GM19455 (cell line): Measurements from ENCODE around the gene TSPEAR.

Experiments
- ATAC-seq: cut with Tn5 transposase; IDR thresholded peaks from one replicate; pipeline ENCODE4 v1.9.1; 2021; ENCODE audit not compliant: unreplicated experiment

Gene TSPEAR

GRCh38 chr21:44741921-44742320 is 30.5 kb upstream of the TSPEAR start:
- ATAC-seq = no peak

GRCh38 chr21:44740742-44741141 is 29.4 kb upstream of the TSPEAR start:
- no peak for ATAC-seq

DNA sequence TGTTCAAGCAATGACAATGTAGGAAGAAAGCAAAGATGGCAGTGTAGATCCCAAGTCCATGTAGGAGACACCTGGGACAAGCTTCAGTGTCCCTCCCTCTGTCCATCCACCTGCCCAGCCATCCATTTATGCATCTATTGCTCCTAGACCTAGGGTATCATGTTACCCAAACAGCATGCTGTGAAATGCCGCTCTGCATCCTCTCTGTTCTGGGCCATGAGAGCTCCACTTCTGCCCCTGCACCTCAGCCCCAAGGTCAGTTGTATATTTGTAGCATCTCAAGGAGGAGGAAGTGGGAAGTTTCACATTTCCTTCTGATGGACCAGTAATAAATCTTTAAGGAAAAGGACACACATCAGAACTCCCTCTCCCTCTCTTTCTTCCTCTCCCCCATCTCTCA is 27.9 kb upstream of the TSPEAR start:
- no peak for ATAC-seq

- no peak for ATAC-seq
Measured at GRCh38 chr21:44738621-44739020, 27.2 kb upstream of the TSPEAR start.

DNA sequence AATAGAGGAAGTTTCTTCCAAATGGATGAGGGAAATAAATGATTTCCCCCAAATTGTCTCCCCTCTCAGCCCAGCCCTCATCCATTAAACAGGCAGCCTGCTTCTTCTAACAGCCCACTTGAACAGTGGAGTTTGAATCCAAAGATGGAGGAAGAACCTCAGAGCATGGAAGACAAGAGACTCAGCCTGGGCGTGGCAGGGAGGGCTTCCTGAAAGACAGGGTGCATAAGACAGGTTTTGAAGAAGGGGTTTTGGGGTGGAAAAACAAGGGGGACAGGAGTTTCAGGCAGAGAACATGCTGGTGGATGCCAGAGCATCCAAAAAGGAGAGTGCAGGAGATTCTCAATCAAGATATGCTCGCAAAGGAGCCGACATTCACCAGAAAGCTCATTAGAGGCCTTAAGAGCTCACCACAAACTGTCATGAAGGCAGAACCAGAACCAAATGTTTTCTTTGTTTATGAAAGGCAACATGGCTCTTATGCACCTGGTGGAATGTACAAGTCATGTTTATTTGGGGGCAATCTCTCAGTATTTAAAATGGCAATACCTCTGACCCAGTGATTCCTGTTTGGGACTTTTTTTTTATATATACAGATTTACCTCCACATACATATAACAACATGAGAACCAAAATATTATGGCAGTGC is 26.5 kb upstream of the TSPEAR start:
- ATAC-seq = no peak

- no peak for ATAC-seq
Measured at GRCh38 chr21:44736291-44737004, 25.1 kb upstream of the TSPEAR start.

DNA sequence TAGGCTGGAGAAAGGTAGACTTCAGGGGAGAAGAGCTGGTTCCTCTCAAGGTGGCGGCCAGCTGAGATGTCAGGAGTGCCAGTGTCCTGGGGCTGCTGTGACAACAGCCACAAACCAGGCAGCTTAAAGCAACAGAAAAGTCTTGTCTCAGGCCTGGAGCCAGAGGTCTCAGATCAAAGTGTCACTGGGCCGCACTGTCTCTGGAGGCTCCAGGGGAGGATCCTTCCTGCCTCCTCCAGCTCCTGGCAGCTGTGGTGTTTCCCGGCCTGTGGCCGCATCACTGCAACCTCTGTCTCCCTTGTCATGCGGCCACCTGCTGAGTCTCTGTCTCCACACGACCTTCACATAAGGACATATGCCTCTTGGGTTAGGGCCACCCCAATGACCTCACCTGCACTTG is 24.4 kb upstream of the TSPEAR start:
- ATAC-seq = no peak

- no peak for ATAC-seq
Measured at GRCh38 chr21:44734841-44735240, 23.5 kb upstream of the TSPEAR start.

DNA sequence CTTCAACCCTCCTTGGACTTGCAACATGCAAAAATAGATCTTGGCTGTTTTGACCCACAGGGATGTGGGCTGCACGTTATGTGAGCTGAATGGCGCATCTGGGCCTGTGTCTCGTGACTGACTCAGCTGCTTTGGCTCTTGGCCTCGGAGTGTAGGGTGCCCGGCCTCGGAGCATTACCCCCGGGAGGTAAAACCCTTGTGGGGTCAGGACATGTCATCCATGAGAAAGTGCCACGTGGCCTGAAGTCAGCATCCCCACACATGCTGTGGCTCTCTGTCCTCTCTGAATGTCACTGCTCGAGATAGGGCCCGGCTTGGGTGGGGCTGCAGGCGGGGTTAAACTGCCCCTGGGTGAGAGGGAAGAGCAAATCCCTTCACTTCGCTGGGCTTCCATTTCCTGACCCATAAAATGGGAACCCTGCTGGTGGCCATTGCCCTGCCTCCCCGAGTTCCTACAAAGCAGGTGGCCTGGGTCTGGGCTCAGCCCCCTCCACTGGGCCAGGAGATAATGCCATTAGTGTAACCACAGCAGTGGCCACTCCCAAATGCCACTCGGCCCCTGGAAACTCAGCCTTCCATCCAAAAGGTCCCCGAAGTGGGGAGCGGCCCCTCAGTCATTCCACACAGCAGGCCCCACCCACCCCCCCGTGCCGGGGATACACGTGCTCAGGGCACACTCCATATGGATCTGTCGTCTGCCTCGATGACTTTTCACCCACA is 22.8 kb upstream of the TSPEAR start:
- no peak for ATAC-seq

- no peak for ATAC-seq
Measured at GRCh38 chr21:44732956-44733355, 21.6 kb upstream of the TSPEAR start.

DNA sequence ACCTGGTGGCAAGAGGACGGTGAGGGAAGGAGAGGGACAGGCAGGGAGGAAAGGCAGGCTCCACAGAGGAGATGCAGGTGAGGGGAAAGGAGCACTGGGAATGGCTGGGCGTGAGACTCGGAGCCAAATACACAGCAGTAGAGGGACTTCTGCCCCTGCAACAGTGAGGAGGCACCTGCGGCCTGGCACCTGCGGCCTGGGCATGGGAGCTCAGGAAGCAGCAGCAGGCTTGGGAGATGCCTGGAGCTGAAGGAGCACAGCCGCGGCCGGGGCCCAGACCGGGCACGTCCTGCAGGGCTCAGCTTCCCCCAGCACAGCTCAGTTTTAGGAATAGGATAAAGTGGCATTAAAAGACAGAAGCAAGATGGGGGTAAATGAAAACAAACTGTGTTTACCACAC is 20.9 kb upstream of the TSPEAR start:
- ATAC-seq = no peak

DNA sequence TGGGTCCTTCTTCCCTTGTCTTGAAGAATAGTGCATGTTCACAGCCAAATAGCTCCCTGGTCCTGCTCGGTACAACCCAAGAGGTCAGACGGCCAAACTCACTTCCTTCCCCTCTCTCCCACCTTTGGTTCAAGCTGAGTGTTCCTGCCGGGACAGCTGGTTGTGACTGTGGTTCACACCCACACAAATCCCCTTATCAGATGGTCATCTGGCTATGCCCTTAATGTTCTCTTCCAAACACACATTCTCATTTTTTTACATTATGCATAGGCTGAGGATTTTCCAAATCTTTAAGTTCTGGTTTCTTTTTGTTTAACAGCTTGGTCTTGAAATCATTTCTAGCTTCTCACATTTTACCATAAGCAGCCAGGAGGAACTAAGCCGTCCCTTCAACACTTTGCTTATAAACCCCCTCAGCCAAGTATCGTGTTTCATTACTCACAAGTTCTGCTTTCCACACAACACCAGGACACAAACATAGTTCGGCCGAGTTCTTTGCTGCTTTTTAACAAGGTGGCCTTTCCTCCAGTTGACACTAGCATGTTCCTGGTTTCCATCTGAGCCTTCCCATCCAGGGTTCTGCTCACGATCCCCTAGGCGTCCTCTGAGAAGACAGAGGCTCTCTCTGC is 19.7 kb upstream of the TSPEAR start:
- ATAC-seq = no peak

- ATAC-seq = no peak
Measured at GRCh38 chr21:44730028-44730395, 18.6 kb upstream of the TSPEAR start.

DNA sequence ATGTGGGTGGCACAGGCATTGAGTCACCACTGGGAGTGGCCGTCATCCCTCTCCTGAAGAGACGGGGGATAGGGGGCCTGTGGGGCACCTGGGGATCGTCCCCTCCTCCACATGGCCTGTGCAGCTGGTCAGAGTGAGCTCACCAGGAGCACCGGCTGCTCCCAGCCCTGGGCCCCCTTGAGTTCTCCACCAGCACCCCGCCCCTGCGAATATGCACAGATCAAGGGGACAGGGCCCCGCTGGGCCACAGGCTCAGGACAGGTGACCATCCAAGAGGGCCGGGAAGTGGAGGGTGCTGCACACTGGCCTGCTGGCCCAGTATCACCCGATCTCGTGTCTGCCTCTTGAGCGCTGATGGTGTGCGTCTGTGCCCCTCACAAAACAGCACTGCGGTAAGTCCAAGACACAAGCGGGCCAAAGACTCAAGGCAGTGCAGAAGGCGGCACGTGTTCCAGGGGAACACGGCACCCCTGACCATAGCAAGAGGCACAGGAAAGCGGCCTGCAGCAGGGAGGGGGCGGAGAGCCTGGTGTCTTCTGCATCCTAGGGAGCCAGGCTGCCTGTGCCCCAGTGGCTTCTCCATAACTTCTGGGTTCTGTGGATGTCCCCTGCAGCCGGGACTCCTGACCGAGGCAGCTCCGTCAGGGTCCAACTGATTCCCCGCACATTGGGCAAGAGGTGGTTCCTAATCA is 18.1 kb upstream of the TSPEAR start:
- ATAC-seq = no peak

DNA sequence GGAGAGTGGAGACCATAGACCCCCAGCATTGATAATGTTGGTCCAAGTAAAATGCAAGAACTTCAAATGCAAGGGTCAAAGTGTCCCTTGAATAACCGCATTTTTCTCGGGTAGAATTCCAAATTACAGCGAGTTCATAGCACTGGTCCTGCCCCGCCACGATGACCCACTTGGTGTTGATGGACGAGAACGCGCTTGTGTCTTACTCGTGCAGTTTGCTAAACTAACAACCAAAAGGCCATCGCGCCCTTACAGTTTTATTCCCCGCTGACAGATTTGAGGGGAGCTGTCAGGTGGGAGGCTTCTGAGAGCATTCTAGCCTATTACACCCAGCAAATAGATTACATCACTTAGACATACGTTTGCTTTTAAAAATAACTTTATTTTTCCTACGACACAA is 17.3 kb upstream of the TSPEAR start:
- ATAC-seq = no peak

GRCh38 chr21:44727757-44728156 is 16.4 kb upstream of the TSPEAR start:
- no peak for ATAC-seq

DNA sequence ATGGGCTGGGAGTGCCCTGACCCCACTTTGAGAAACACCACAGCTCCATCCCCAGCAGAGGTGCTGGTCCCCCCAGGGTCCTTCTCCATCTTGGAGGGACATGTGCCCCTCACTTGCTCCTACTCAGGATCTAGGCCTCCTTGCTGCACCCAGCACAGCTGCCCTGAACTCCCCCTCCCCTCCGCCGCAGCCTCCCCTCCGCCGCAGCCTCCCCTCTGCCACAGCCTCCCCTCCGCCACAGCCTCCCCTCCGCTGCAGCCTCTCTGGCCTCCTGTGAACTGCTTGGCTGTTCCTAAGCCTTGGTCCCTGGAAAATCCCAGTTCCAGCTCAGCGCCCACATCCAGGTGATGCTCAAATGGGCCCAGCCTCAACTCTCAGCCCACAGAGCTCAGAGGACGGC is 15.9 kb upstream of the TSPEAR start:
- no peak for ATAC-seq

DNA sequence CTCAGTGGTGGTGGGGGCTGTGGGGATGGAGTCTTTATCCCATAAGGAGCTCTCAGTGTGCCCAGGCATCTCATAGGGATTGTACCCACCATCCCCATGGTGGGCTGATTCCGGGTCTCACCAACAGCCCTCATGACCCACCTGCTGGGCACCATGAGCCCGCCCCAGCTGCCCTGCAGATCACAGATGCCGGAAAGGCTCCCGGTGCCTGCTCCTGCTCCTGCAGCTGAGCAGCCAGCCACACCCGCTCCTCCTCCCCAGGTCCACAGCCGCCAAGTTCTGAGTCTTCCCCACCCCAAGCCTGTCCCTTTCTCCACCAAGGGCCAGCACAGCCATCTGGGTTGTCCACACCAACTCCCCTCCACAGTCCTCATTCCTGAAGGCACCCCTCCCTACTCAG is 15.5 kb upstream of the TSPEAR start:
- ATAC-seq = no peak

- ATAC-seq = no peak
Measured at GRCh38 chr21:44724926-44725325, 13.6 kb upstream of the TSPEAR start.

DNA sequence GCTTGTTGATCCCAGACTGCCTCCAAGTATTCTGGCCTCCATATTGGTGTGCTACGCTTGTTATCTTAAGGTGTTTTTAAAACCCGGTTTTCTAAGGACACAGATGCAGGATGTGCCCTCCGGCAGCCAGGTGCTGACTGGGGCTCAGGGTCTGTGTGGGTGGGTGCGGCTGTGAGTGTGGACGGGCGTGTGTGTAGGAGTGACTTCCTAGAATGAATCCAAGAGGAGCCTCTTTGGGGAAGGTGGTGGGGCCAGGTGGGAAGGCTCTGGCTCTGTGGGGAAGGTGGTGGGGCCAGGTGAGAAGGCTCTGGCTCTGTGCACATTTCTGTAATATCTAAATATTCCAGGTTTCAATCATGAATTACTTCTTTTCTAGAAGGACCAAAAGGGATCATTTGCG is 12.8 kb upstream of the TSPEAR start:
- ATAC-seq = no peak
